A673 (cell line): Measurements from ENCODE around the gene PADI4. TPM values are rescaled to one million over a fixed set of nuclear protein-coding genes. Genes with fewer than 3 reads are reported as not detected.
"Not testable (repeated sequence)": the region's sequence is repeated elsewhere in the genome, so short reads cannot be mapped to it uniquely, and the experiment has no call there.

Experiments
- BruUV-seq: library from RNA; stranded (reverse); fragments of 400-500 nt; replicated peaks from 2 replicates; lab custom pipeline; 2021; lab: Mats Ljungman, UMichigan
- CTCF ChIA-PET: fragments of 300-600 bp; sonication (Branson Sonifier 250); formaldehyde crosslinking; loops from one replicate; lab custom pipeline; 2022; ENCODE audit warnings: antibody characterized with exemption; lab: Charles Lee
- POLR2A ChIA-PET: fragments of 300-600 bp; sonication (Branson Sonifier 250); formaldehyde crosslinking; loops from one replicate; lab custom pipeline; 2022; ENCODE audit warnings: antibody characterized with exemption; ENCODE audit not compliant: low non-redundant PET; lab: Charles Lee
- DNase-seq: peaks from one replicate; pipeline ENCODE4 v3.0.0-alpha.2; 2015; ENCODE audit warnings: low spot score
- H3K27ac ChIP-seq: fragments of 200-600 bp; sonication (generic); 2 replicates; pipeline ENCODE4 v1.5.1; 2016; ENCODE audit warnings: mixed run types, low read depth, mild to moderate bottlenecking, mixed read lengths, antibody characterized with exemption, low read length; ENCODE audit not compliant: poor library complexity, severe bottlenecking
- H3K27me3 ChIP-seq: fragments of 200-600 bp; sonication (generic); replicated peaks from 2 replicates; pipeline ENCODE4 v1.6.1; 2017; ENCODE audit warnings: mixed run types, low read depth, mild to moderate bottlenecking, mixed read lengths, antibody characterized with exemption, low read length; ENCODE audit not compliant: insufficient read depth, poor library complexity
- H3K36me3 ChIP-seq: fragments of 200-600 bp; sonication (generic); 2 replicates; pipeline ENCODE4 v1.6.1; 2016; ENCODE audit warnings: mixed run types, mild to moderate bottlenecking, mixed read lengths, antibody characterized with exemption, low read length; ENCODE audit not compliant: insufficient read depth, poor library complexity, severe bottlenecking
- H3K4me1 ChIP-seq: fragments of 200-600 bp; sonication (generic); 2 replicates; pipeline ENCODE4 v1.6.1; 2017; ENCODE audit warnings: mixed run types, mild to moderate bottlenecking, mixed read lengths, antibody characterized with exemption, low read length; ENCODE audit not compliant: insufficient read depth, poor library complexity, severe bottlenecking
- H3K4me3 ChIP-seq: fragments of 200-600 bp; sonication (generic); 2 replicates; pipeline ENCODE4 v1.5.1; 2016; ENCODE audit warnings: low read depth, mixed run types, mild to moderate bottlenecking, mixed read lengths, low read length; ENCODE audit not compliant: poor library complexity, severe bottlenecking
- H3K9me3 ChIP-seq: fragments of 200-600 bp; sonication (generic); 2 replicates; pipeline ENCODE4 v1.6.1; 2016; ENCODE audit warnings: mixed run types, low read depth, mild to moderate bottlenecking, mixed read lengths, antibody characterized with exemption, low read length; ENCODE audit not compliant: poor library complexity, severe bottlenecking
- CTCF ChIP-seq: fragments of 300-800, 200-600 bp; sonication (generic); conservative IDR thresholded peaks from 2 replicates; pipeline ENCODE4 v1.5.1; 2017; ENCODE audit warnings: low read depth, mild to moderate bottlenecking, antibody characterized with exemption, low read length, moderate library complexity, mixed read lengths
- EZH2 ChIP-seq: fragments of 200-600 bp; sonication (generic); IDR thresholded peaks from 2 replicates; pipeline ENCODE4 v1.6.1; 2017; ENCODE audit warnings: borderline replicate concordance, low read depth, mild to moderate bottlenecking, mixed read lengths, antibody characterized with exemption, low read length; ENCODE audit not compliant: poor library complexity, severe bottlenecking
- intact Hi-C: fragments of 100-400 bp; cut with micrococcal nuclease; formaldehyde crosslinking; loops from one replicate; pipeline ENCODE4 v1.10.0; 2022; ENCODE audit not compliant: unreplicated experiment
- total RNA-seq: library from RNA; stranded (reverse); gene quantifications from 2 replicates; pipeline ENCODE4 v1.2.3, GENCODE V29; 2021

PADI4 gene
- total RNA-seq, 1 experiment from 2014 or later, result not detected

DNA sequence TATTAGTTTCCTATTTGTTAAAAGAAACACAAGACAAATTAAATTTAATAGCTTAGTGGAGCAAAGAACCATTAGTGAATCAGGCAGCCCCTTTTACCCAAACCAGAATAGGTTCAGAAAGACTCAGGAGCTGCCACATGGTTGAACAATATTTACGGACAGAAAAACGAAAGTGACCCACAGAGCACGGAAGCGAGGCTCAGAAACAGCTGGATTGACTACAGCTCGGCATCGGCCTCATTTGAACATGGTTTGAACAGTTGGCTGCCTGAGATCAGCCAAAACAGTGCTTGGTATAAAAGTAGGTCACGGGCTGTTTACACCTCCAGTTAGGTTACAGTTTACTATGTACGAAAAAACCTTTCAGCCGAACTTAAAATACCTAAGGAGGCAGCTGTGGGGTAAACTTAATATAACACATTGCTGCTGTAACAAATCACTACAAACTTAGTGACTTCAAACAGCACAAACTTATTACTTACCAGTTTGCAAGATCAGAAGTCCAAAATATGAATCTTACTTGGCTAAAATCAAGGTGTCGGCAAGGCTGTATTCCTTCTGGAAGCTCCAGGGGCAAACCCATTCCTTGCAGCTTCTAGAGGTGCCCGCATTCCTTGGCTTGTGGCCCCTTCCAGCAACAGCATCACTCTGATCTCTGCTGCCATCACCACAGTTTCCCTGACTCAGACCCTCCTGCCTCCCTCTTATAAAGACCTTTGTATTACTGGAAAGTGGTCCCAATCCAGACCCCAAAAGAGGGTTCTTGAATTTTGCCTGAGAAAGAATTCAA is 11.8 kb downstream of the PADI4 start:
- ChIA-PET CTCF (no interaction called here), POLR2A (no interaction called here)
- no peaks in the 10 kb centered on the region for H3K4me1 ChIP-seq
- H3K27ac ChIP-seq, result no peak overlapping the region
- H3K36me3 ChIP-seq, result no peaks in the 10 kb centered on the region
- TF ChIP-seq CTCF (no peak), EZH2 (no peak)
- no peak for DNase-seq
- no TSS peak for BruUV-seq
- no peaks in the 10 kb centered on the region for H3K9me3 ChIP-seq
- intact Hi-C loops, result no loop called here
- no peaks in the 10 kb centered on the region for H3K27me3 ChIP-seq
- no peak overlapping the region for H3K4me3 ChIP-seq

GRCh38 chr1:17321857-17322390 is 13.9 kb downstream of the PADI4 start:
- H3K4me1 ChIP-seq, CTCF ChIA-PET, POLR2A ChIA-PET, BruUV-seq, H3K27me3 ChIP-seq, H3K36me3 ChIP-seq, H3K27ac ChIP-seq, H3K9me3 ChIP-seq, DNase-seq, H3K4me3 ChIP-seq, intact Hi-C loops: not testable (repeated sequence)

GRCh38 chr1:17328855-17329254 is 20.9 kb downstream of the PADI4 start:
- BruUV-seq, result no TSS peak
- DNase-seq, result no peak
- intact Hi-C loops, result no loop called here
- POLR2A ChIA-PET, result no interaction called here
- CTCF ChIA-PET, result no interaction called here
- Histone ChIP-seq H3K27me3 (no peaks in the 10 kb centered on the region), H3K9me3 (no peaks in the 10 kb centered on the region), H3K4me1 (no peaks in the 10 kb centered on the region), H3K36me3 (no peaks in the 10 kb centered on the region), H3K27ac (no peak overlapping the region), H3K4me3 (no peak overlapping the region)
- TF ChIP-seq EZH2 (no peak), CTCF (no peak)

- TF ChIP-seq CTCF, result no peak
- no peak for TF ChIP-seq EZH2
- intact Hi-C loops, result no loop called here
- ChIA-PET CTCF (no interaction called here), POLR2A (no interaction called here)
- no TSS peak for BruUV-seq
- Histone ChIP-seq H3K9me3 (no peaks in the 10 kb centered on the region), H3K36me3 (no peaks in the 10 kb centered on the region), H3K4me1 (no peaks in the 10 kb centered on the region), H3K4me3 (no peak overlapping the region), H3K27ac (no peak overlapping the region), H3K27me3 (no peaks in the 10 kb centered on the region)
- no peak for DNase-seq
These were observed 21.6 kb downstream of the PADI4 start for GRCh38 chr1:17329610-17330009.
